Aorta (tissue), 5 donors: ENCODE measurements around the gene APMAP. TPM values are rescaled to one million over a fixed set of nuclear protein-coding genes. Genes with fewer than 3 reads are reported as not detected.

ENCODE experiments used
- ATAC-seq: fragments of 200-7000 bp; cut with Tn5 transposase; one replicate; pipeline ENCODE4 v1.9.1; 2022; ENCODE audit warnings: moderate library complexity; ENCODE audit not compliant: low FRiP score
- DNase-seq, 2 donors: peaks; one replicate each; pipeline ENCODE4 v3.0.0-alpha.2; 2020
- H3K27ac ChIP-seq, 2 donors: one replicate each; pipeline ENCODE4 v1.5.1; 2013; ENCODE audit warnings: low read length in 2 of 2, mild to moderate bottlenecking in 2 of 2, moderate library complexity in 2 of 2, control low read depth in 1 of 2, inconsistent platforms in 1 of 2, low read depth in 1 of 2
- H3K27me3 ChIP-seq, 2 donors: one replicate each; pipeline ENCODE4 v1.6.1; 2013; ENCODE audit warnings: control low read depth in 1 of 2, low read length in 1 of 2, mild to moderate bottlenecking in 1 of 2, moderate library complexity in 1 of 2; ENCODE audit not compliant: insufficient read depth in 2 of 2, control insufficient read depth in 1 of 2
- H3K36me3 ChIP-seq, 2 donors: one replicate each; pipeline ENCODE4 v1.6.1; 2013; ENCODE audit warnings: control low read depth in 1 of 2, low read length in 1 of 2, mild to moderate bottlenecking in 1 of 2; ENCODE audit not compliant: insufficient read depth in 2 of 2, control insufficient read depth in 1 of 2
- H3K4me1 ChIP-seq, 2 donors: one replicate each; pipeline ENCODE4 v1.6.1; 2013; ENCODE audit warnings: low read length in 2 of 2, control low read depth in 1 of 2, mild to moderate bottlenecking in 1 of 2, moderate library complexity in 1 of 2; ENCODE audit not compliant: insufficient read depth in 2 of 2, control insufficient read depth in 1 of 2
- H3K4me3 ChIP-seq, 2 donors: one replicate each; pipeline ENCODE4 v1.5.1; 2013; ENCODE audit warnings: low read length in 2 of 2, control low read depth in 1 of 2, mild to moderate bottlenecking in 1 of 2
- H3K9me3 ChIP-seq: one replicate; pipeline ENCODE4 v1.6.1; 2013; ENCODE audit warnings: mild to moderate bottlenecking, low read length; ENCODE audit not compliant: control insufficient read depth
- WGBS, 2 donors: extraction: QIAGEN DNeasy Blood & Tissue Kit; methylation state at CpG; one replicate each; pipeline ENCODE4 v1.1.7; 2013; 5-methylcytosine and 5-hydroxymethylcytosine counted together
- intact Hi-C, 2 donors: fragments of 100-400 bp; cut with DNase I; formaldehyde crosslinking; loops; one replicate each; pipeline versions ENCODE4 v1.14.2 to v1.15.0; 2022
- polyA plus RNA-seq, 2 donors: library from polyadenylated mRNA; stranded (reverse); fragments of 200-250 nt; gene quantifications; one replicate each; pipeline ENCODE4 v1.2.3, GENCODE V29; 2013
- total RNA-seq, 2 donors: library from RNA; stranded (reverse); fragmentation: NEBNext Ultra II Directional; extraction: Animal tissue kit (Norgen Biotek cat#: 25700); gene quantifications; one replicate each; pipeline ENCODE4 v1.2.1, GENCODE V29; 2021
- donor health status: healthy with polysubstance abuse.
- donor health status: Bipolar disorder and iron deficiency.
- donor health status: DM: no; HTN: no; CAD: no.
- donor health status: DM: no; HTN: no; CAD: no.
- donor health status: DM: yes; HTN: yes; CAD: no.

APMAP gene
- total and polyA plus RNA-seq, 4 donors: 23.4 to 54.1 (median 40.8) TPM

DNA sequence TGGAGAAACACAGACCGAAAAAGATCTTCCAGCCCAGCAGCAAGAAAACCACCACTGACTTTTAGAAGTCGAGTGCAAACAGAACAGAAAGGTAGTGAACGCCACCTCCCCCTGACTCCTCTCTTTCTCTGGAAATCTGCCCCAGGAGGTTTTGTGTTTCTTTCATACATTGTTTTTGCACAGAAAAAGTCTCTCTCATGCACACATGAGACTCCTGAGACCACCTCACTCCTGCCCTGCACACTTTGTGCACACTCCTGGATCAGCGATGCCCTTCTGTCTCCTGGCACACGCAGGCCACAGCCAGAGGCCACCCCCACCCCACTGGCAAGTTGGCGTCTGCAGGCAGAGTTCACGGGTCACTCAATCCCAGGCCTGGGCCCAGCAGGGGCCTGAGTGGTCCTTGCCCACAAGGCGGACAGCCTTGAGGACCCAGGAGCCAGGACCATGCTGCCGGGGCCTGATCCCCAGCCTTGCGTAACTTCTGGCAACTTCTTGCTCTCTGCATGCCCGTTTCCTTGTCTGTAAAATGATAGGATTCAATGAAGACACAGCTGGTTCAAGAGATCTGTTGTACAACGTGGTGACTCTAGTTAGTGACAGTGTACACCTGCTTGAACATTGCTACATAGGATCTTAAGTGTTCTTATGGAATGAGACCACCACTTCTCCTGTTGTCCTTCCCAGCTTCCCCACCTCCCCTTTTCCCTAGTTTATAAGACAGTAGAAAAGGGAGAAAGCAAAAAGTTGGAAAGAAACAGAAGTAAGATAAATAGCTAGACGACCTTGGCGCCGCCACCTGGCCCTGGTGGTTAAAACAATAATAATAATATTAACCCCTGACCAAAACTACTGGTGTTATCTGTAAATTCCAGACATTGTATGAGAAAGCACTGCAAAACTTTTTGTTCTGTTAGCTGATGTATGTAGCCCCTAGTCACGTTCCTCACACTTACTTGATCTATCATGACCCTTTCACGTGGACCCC is 73.7 kb downstream of the APMAP start:
- DNase-seq (no peak), ATAC-seq (peak; percentile 74)
- Histone ChIP-seq H3K4me3 (no peak overlapping the region), H3K4me1 (no peaks in the 10 kb centered on the region), H3K27me3 (no peaks in the 10 kb centered on the region), H3K36me3 (no peaks in the 10 kb centered on the region), H3K27ac (no peak overlapping the region), H3K9me3 (no peaks in the 10 kb centered on the region)
- intact Hi-C loops: loop anchor here (2.0 to 5.0 kb wide), 4 partner anchors 617 to 982 kb away; no protein-coding TSS in a partner anchor
- WGBS, 2 donors: 45 to 51% methylated on average over 17 of the region's 17 CpGs

GRCh38 chr20:24917797-24918578 is 74.6 kb downstream of the APMAP start:
- DNase-seq: peak; percentile 79 to 90

DNA sequence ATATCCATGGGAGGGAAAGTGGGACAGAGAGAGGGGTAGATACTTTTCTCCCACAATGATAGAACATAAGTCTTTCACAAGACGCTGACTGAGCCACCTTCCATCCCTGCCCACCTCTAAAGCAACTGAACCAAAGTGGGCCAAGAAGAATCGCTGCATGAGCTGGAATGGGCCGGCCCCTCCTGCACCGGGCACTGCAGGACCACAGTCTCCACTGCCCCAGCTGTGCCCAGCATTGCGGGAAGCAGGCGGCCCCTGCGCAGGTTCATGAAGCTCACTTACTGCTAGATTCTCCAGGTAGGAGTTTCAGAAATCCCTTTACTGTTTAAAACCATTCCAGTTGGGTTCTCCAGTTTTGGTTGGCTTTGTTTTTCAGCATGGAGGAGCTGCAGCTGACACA is 75.5 kb downstream of the APMAP start:
- Histone ChIP-seq H3K4me3 (no peak overlapping the region), H3K36me3 (no peaks in the 10 kb centered on the region), H3K27me3 (no peaks in the 10 kb centered on the region), H3K27ac (no peak overlapping the region), H3K9me3 (no peaks in the 10 kb centered on the region), H3K4me1 (no peaks in the 10 kb centered on the region)
- 92 to 94% methylated on average over 7 of the region's 7 CpGs for WGBS, 2 donors
- no peak for ATAC-seq
- DNase-seq: no peak
- intact Hi-C loops: loop anchor here (5.0 kb wide), 3 partner anchors 615 to 980 kb away; no protein-coding TSS in a partner anchor

More at GRCh38 chr20:24917797-24918578, 74.6 kb downstream of the APMAP start:
- Histone ChIP-seq H3K9me3 (no peaks in the 10 kb centered on the region), H3K27ac (no peak overlapping the region), H3K4me1 (no peaks in the 10 kb centered on the region), H3K4me3 (no peak overlapping the region), H3K36me3 (no peaks in the 10 kb centered on the region), H3K27me3 (no peaks in the 10 kb centered on the region)
- WGBS, 2 donors: 25 to 29% methylated on average over 30 to 34 of the region's 34 CpGs
- ATAC-seq: peak; percentile 94
- intact Hi-C loops: loop anchor here (2.0 to 5.0 kb wide), 4 partner anchors 616 to 981 kb away; no protein-coding TSS in a partner anchor

DNA sequence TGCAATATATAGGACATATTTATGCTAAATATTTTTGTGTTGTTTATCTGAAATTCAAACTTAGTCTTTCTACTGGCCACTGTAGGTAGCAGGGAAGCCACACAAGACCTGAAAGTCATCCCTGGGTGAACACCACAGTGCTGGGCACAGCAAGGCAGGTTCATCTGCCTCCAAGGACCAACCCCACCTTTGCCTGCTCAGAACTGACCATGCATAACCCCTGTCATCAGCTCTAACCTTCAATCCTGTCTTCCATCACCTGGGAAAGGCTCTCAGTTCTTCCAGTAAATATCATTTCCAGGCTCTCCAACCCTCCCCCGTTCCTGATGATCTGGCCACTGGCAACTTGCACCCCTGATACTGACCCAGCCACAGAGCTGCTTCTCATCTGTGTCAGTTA is 76.1 kb downstream of the APMAP start:
- H3K27ac ChIP-seq: no peak overlapping the region
- intact Hi-C loops: loop anchor here (5.0 kb wide), 3 partner anchors 614 to 979 kb away; no protein-coding TSS in a partner anchor
- no peaks in the 10 kb centered on the region for H3K4me1 ChIP-seq
- 93 to 96% methylated on average over 1 of the region's 1 CpG for WGBS, 2 donors
- no peak for ATAC-seq
- H3K27me3 ChIP-seq: no peaks in the 10 kb centered on the region
- DNase-seq: no peak
- H3K9me3 ChIP-seq: no peaks in the 10 kb centered on the region
- H3K36me3 ChIP-seq: no peaks in the 10 kb centered on the region
- H3K4me3 ChIP-seq: no peak overlapping the region

DNA sequence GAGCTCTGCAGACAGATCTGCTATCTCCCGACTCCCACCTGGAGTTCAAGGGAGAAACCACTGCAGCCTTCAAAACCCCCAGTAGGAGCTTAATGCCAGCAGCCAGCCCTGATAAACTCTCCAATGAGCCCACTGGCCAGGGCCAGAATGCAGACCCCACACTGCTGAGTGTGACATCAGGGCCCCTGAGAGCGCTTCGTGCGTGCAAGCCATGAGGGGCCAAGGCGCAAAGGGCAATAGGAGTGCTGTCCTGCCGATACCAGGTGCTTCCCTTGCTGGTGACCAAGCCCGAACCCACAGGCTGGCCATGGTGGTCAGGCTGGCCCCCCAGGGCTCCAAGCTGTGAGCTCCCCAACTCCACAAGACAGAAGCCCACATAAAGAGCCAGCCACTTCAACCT is 76.7 kb downstream of the APMAP start:
- no peak overlapping the region for H3K27ac ChIP-seq
- no peaks in the 10 kb centered on the region for H3K4me1 ChIP-seq
- WGBS, 2 donors: 94 to 95% methylated on average over 7 of the region's 7 CpGs
- H3K27me3 ChIP-seq: no peaks in the 10 kb centered on the region
- ATAC-seq (no peak), DNase-seq (no peak)
- no peaks in the 10 kb centered on the region for H3K9me3 ChIP-seq
- no peak overlapping the region for H3K4me3 ChIP-seq
- H3K36me3 ChIP-seq: no peaks in the 10 kb centered on the region
- intact Hi-C loops: loop anchor here (5.0 kb wide), 3 partner anchors 614 to 979 kb away; no protein-coding TSS in a partner anchor

- WGBS, 2 donors: 92 to 95% methylated on average over 9 of the region's 9 CpGs
- no peak overlapping the region for H3K27ac ChIP-seq
- no peak overlapping the region for H3K4me3 ChIP-seq
- ATAC-seq (no peak), DNase-seq (no peak)
- H3K36me3 ChIP-seq: no peaks in the 10 kb centered on the region
- no peaks in the 10 kb centered on the region for H3K4me1 ChIP-seq
- no peaks in the 10 kb centered on the region for H3K9me3 ChIP-seq
- no peaks in the 10 kb centered on the region for H3K27me3 ChIP-seq
- intact Hi-C loops: loop anchor here (5.0 kb wide), 3 partner anchors 613 to 978 kb away; no protein-coding TSS in a partner anchor
Observed at GRCh38 chr20:24915440-24915839, 77.1 kb downstream of the APMAP start.

- H3K9me3 ChIP-seq: no peaks in the 10 kb centered on the region
- DNase-seq (no peak), ATAC-seq (no peak)
- WGBS, 2 donors: 74 to 75% methylated on average over 14 of the region's 14 CpGs
- H3K4me3 ChIP-seq: no peak overlapping the region
- H3K27ac ChIP-seq: no peak overlapping the region
- intact Hi-C loops: loop anchor here (5.0 kb wide), 3 partner anchors 612 to 977 kb away; no protein-coding TSS in a partner anchor
- no peaks in the 10 kb centered on the region for H3K27me3 ChIP-seq
- no peaks in the 10 kb centered on the region for H3K4me1 ChIP-seq
- no peaks in the 10 kb centered on the region for H3K36me3 ChIP-seq
Observed at GRCh38 chr20:24914388-24915241, 77.9 kb downstream of the APMAP start.
